ENCODE results near the gene ZCCHC24.
"Not testable (repeated sequence)": the region's sequence is repeated elsewhere in the genome, so short reads cannot be mapped to it uniquely, and the experiment has no call there.

- TF ChIP-seq CTCF (IDR thresholded peaks at IDR 0.05); ZFX (IDR thresholded peaks at IDR 0.05; ENCODE audit: borderline replicate concordance): not testable (repeated sequence)
Observed at GRCh38 chr10:79332610-79333315, 112.7 kb downstream of the ZCCHC24 start.
